ENCODE data around the gene LARGE1.

The LARGE1 gene

GRCh38 chr22:33539902-33540751 lies 380.1 kb downstream of the LARGE1 start:
- H3K4me3 ChIP-seq (ENCODE audit: low read length), result no peak overlapping the region
- TF ChIP-seq CTCF (IDR thresholded peaks at IDR 0.05; ENCODE audit: insufficient read depth, low read depth, low read length, missing control alignments), result no peak
- no peak for DNase-seq (ENCODE audit: low read depth)

GRCh38 chr22:33539202-33539901 lies 380.9 kb downstream of the LARGE1 start:
- H3K4me3 ChIP-seq (ENCODE audit: low read length), result no peak overlapping the region
- TF ChIP-seq CTCF (IDR thresholded peaks at IDR 0.05; ENCODE audit: insufficient read depth, low read depth, low read length, missing control alignments), result no peak
- DNase-seq (ENCODE audit: low read depth), result no peak

- no peak for DNase-seq (ENCODE audit: low read depth)
- TF ChIP-seq CTCF (IDR thresholded peaks at IDR 0.05; ENCODE audit: insufficient read depth, low read depth, low read length, missing control alignments), result no peak
- no peak overlapping the region for H3K4me3 ChIP-seq (ENCODE audit: low read length)
These were observed 381.9 kb downstream of the LARGE1 start for GRCh38 chr22:33538277-33538885.

GRCh38 chr22:33537059-33537458 lies 383.2 kb downstream of the LARGE1 start:
- DNase-seq (ENCODE audit: low read depth), result no peak
- TF ChIP-seq CTCF (IDR thresholded peaks at IDR 0.05; ENCODE audit: insufficient read depth, low read depth, low read length, missing control alignments), result no peak
- no peak overlapping the region for H3K4me3 ChIP-seq (ENCODE audit: low read length)

- DNase-seq (ENCODE audit: low read depth), result no peak
- no peak overlapping the region for H3K4me3 ChIP-seq (ENCODE audit: low read length)
- no peak for TF ChIP-seq CTCF (IDR thresholded peaks at IDR 0.05; ENCODE audit: insufficient read depth, low read depth, low read length, missing control alignments)
These were observed 384.1 kb downstream of the LARGE1 start for GRCh38 chr22:33535937-33536875.

- no peak for TF ChIP-seq CTCF (IDR thresholded peaks at IDR 0.05; ENCODE audit: insufficient read depth, low read depth, low read length, missing control alignments)
- no peak for DNase-seq (ENCODE audit: low read depth)
- H3K4me3 ChIP-seq (ENCODE audit: low read length), result no peak overlapping the region
These were observed 390.7 kb downstream of the LARGE1 start for GRCh38 chr22:33529424-33530113.

Measured in epithelial cell of esophagus (primary cell).